ENCODE results near the gene CDC42EP1. TPM values are rescaled to one million over a fixed set of nuclear protein-coding genes. Genes with fewer than 3 reads are reported as not detected.

Gene CDC42EP1
- total RNA-seq, 2 experiments from 2014 or later = not detected

- TF ChIP-seq, protein P1, sequence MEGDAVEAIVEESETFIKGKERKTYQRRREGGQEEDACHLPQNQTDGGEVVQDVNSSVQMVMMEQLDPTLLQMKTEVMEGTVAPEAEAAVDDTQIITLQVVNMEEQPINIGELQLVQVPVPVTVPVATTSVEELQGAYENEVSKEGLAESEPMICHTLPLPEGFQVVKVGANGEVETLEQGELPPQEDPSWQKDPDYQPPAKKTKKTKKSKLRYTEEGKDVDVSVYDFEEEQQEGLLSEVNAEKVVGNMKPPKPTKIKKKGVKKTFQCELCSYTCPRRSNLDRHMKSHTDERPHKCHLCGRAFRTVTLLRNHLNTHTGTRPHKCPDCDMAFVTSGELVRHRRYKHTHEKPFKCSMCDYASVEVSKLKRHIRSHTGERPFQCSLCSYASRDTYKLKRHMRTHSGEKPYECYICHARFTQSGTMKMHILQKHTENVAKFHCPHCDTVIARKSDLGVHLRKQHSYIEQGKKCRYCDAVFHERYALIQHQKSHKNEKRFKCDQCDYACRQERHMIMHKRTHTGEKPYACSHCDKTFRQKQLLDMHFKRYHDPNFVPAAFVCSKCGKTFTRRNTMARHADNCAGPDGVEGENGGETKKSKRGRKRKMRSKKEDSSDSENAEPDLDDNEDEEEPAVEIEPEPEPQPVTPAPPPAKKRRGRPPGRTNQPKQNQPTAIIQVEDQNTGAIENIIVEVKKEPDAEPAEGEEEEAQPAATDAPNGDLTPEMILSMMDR (IDR thresholded peaks at IDR 0.05) = no peak
- H3K9me3 ChIP-seq (ENCODE audit: control insufficient read depth in 1 of 2, insufficient read depth in 1 of 2, low read length in 2 of 2) = no peaks in the 10 kb centered on the region
- DNase-seq (no peak), ATAC-seq (ENCODE audit: poor library complexity) (no peak)
- Mint-ChIP-seq H3K4me3 (no peak overlapping the region), H3K9me3 (no peaks in the 10 kb centered on the region), H3K36me3 (ENCODE audit: low read depth) (no peaks in the 10 kb centered on the region), H3K4me1 (ENCODE audit: low read depth) (peaks cover 9% of the 10 kb centered on the region), H3K27ac (no peak overlapping the region), H3K27me3 (no peaks in the 10 kb centered on the region)
- POLR2A ChIA-PET = interaction anchor here (0.6 kb wide), 1 partner anchor 14 kb away, joined by 3 read pairs; no protein-coding TSS in a partner anchor
- no peak overlapping the region for H3K4me3 ChIP-seq (ENCODE audit: low read length)
- H3K36me3 ChIP-seq (ENCODE audit: insufficient read depth, low read length) = no peaks in the 10 kb centered on the region
- intact Hi-C loops (cut with DNase I, micrococcal nuclease) = no loop called here
- no peaks in the 10 kb centered on the region for H3K27me3 ChIP-seq (ENCODE audit: control insufficient read depth in 1 of 2, insufficient read depth in 2 of 2, low read length in 2 of 2)
- H3K4me1 ChIP-seq (ENCODE audit: insufficient read depth, low read length) = peaks cover 11% of the 10 kb centered on the region
- no peak overlapping the region for H3K27ac ChIP-seq (ENCODE audit: low read depth in 1 of 2, low read length in 2 of 2)
- CTCF ChIA-PET = interaction anchor here (1.4 kb wide), 1 partner anchor 17 kb away, joined by 3 read pairs; no protein-coding TSS in a partner anchor
These were observed 15.3 kb downstream of the CDC42EP1 start for GRCh38 chr22:37575490-37576003.

DNA sequence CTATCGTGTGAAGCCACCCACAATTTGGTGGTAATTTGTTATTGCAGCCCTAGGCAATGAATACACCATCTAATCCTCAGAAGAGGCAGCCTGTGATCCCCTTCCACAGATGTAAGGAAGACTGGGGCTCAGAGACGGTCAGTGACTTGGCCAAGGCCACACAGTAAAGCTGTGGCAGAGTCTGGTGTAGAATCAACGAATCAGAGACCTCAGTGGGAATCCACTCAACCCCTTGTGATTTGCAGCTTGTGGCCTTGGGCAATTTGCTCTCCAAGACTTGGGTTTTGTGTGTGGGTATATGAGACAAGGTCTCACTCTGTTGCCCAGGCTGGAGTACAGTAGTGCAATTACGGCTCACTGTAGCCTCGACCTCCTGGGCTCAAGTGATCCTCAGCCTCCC is 17.7 kb downstream of the CDC42EP1 start:
- Histone ChIP-seq H3K4me3 (ENCODE audit: low read length) (no peak overlapping the region), H3K27me3 (ENCODE audit: control insufficient read depth in 1 of 2, insufficient read depth in 2 of 2, low read length in 2 of 2) (no peaks in the 10 kb centered on the region), H3K4me1 (ENCODE audit: insufficient read depth, low read length) (peaks cover 17% of the 10 kb centered on the region), H3K27ac (ENCODE audit: low read depth in 1 of 2, low read length in 2 of 2) (no peak overlapping the region), H3K36me3 (ENCODE audit: insufficient read depth, low read length) (no peaks in the 10 kb centered on the region), H3K9me3 (ENCODE audit: control insufficient read depth in 1 of 2, insufficient read depth in 1 of 2, low read length in 2 of 2) (no peaks in the 10 kb centered on the region)
- no peak for DNase-seq
- ChIA-PET POLR2A (no interaction called here), CTCF (interaction anchor here (0.9 to 1.0 kb wide), 2 partner anchors 10 to 14 kb away, joined by 3 read pairs; no protein-coding TSS in a partner anchor)
- intact Hi-C loops (cut with DNase I, micrococcal nuclease) = no loop called here
- TF ChIP-seq, protein P1 (IDR thresholded peaks at IDR 0.05) = no peak
- no peaks in the 10 kb centered on the region for H3K9me3 Mint-ChIP-seq
- ATAC-seq (ENCODE audit: poor library complexity) = no peak
- no peaks in the 10 kb centered on the region for H3K36me3 Mint-ChIP-seq (ENCODE audit: low read depth)
- peaks cover 16% of the 10 kb centered on the region for H3K4me1 Mint-ChIP-seq (ENCODE audit: low read depth)
- no peak overlapping the region for H3K27ac Mint-ChIP-seq
- no peaks in the 10 kb centered on the region for H3K27me3 Mint-ChIP-seq
- H3K4me3 Mint-ChIP-seq = no peak overlapping the region

- H3K4me1 ChIP-seq (ENCODE audit: insufficient read depth, low read length) = peaks cover 17% of the 10 kb centered on the region
- H3K9me3 Mint-ChIP-seq = no peaks in the 10 kb centered on the region
- H3K36me3 Mint-ChIP-seq (ENCODE audit: low read depth) = no peaks in the 10 kb centered on the region
- no peak overlapping the region for H3K4me3 ChIP-seq (ENCODE audit: low read length)
- POLR2A ChIA-PET = no interaction called here
- H3K9me3 ChIP-seq (ENCODE audit: control insufficient read depth in 1 of 2, insufficient read depth in 1 of 2, low read length in 2 of 2) = no peaks in the 10 kb centered on the region
- H3K4me3 Mint-ChIP-seq = no peak overlapping the region
- intact Hi-C loops (cut with DNase I, micrococcal nuclease) = no loop called here
- TF ChIP-seq, protein P1 (IDR thresholded peaks at IDR 0.05) = no peak
- no peak overlapping the region for H3K27ac Mint-ChIP-seq
- no peaks in the 10 kb centered on the region for H3K36me3 ChIP-seq (ENCODE audit: insufficient read depth, low read length)
- no peaks in the 10 kb centered on the region for H3K27me3 ChIP-seq (ENCODE audit: control insufficient read depth in 1 of 2, insufficient read depth in 2 of 2, low read length in 2 of 2)
- H3K27me3 Mint-ChIP-seq = no peaks in the 10 kb centered on the region
- no peak overlapping the region for H3K27ac ChIP-seq (ENCODE audit: low read depth in 1 of 2, low read length in 2 of 2)
- no peak for ATAC-seq (ENCODE audit: poor library complexity)
- peak in 1 of 14 experiments; percentile 18 for DNase-seq
- peaks cover 21% of the 10 kb centered on the region for H3K4me1 Mint-ChIP-seq (ENCODE audit: low read depth)
- CTCF ChIA-PET = no interaction called here
These were observed 21.2 kb downstream of the CDC42EP1 start for GRCh38 chr22:37581504-37581903.
